ENCODE results near the gene PCDHA1.

Gene PCDHA1

GRCh38 chr5:141041427-141041785 lies 255.5 kb downstream of the PCDHA1 start:
- H3K27ac ChIP-seq (ENCODE audit: poor library complexity, severe bottlenecking), result no peak overlapping the region
- H3K4me1 ChIP-seq (ENCODE audit: insufficient read depth, poor library complexity, severe bottlenecking), result peaks cover 9% of the 10 kb centered on the region
- DNase-seq (ENCODE audit: low spot score) (no peak), ATAC-seq (ENCODE audit: low read depth) (no peak)
- H3K4me3 ChIP-seq (ENCODE audit: severe bottlenecking), result no peak overlapping the region
- no peaks in the 10 kb centered on the region for H3K36me3 ChIP-seq (ENCODE audit: low read depth)
- no peaks in the 10 kb centered on the region for H3K9me3 ChIP-seq (ENCODE audit: severe bottlenecking)
- TF ChIP-seq, protein P1, sequence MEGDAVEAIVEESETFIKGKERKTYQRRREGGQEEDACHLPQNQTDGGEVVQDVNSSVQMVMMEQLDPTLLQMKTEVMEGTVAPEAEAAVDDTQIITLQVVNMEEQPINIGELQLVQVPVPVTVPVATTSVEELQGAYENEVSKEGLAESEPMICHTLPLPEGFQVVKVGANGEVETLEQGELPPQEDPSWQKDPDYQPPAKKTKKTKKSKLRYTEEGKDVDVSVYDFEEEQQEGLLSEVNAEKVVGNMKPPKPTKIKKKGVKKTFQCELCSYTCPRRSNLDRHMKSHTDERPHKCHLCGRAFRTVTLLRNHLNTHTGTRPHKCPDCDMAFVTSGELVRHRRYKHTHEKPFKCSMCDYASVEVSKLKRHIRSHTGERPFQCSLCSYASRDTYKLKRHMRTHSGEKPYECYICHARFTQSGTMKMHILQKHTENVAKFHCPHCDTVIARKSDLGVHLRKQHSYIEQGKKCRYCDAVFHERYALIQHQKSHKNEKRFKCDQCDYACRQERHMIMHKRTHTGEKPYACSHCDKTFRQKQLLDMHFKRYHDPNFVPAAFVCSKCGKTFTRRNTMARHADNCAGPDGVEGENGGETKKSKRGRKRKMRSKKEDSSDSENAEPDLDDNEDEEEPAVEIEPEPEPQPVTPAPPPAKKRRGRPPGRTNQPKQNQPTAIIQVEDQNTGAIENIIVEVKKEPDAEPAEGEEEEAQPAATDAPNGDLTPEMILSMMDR (IDR thresholded peaks at IDR 0.05; ENCODE audit: poor library complexity, severe bottlenecking), result peak; percentile 56
- H3K27me3 ChIP-seq (ENCODE audit: insufficient read depth, poor library complexity, severe bottlenecking), result peaks cover under 1% of the 10 kb centered on the region

DNA sequence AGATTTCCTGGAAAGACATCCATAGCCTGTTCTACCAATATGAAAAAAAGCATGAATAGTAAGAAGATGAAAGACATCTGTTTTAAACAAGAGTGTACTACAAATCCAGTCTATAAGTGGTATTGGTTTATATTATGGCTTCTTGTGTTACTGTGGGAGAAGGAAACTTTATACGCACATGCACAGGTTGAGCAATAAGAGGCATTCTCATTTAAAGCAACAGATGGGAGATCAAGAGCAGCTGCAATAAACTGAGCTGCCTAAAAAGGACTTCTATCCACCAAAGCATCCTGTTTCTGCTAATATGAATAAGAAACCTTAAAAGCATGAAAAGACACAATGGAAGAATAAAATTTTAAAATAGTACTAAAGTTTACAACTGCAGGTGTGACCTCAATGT lies 256.6 kb downstream of the PCDHA1 start:
- no peaks in the 10 kb centered on the region for H3K9me3 ChIP-seq (ENCODE audit: severe bottlenecking)
- no peak overlapping the region for H3K27ac ChIP-seq (ENCODE audit: poor library complexity, severe bottlenecking)
- peaks cover 8% of the 10 kb centered on the region for H3K27me3 ChIP-seq (ENCODE audit: insufficient read depth, poor library complexity, severe bottlenecking)
- TF ChIP-seq, protein P1 (IDR thresholded peaks at IDR 0.05; ENCODE audit: poor library complexity, severe bottlenecking), result no peak
- H3K36me3 ChIP-seq (ENCODE audit: low read depth), result no peaks in the 10 kb centered on the region
- no peak for ATAC-seq (ENCODE audit: low read depth)
- no peak for DNase-seq (ENCODE audit: low spot score)
- no peak overlapping the region for H3K4me3 ChIP-seq (ENCODE audit: severe bottlenecking)
- H3K4me1 ChIP-seq (ENCODE audit: insufficient read depth, poor library complexity, severe bottlenecking), result peaks cover 9% of the 10 kb centered on the region

DNA sequence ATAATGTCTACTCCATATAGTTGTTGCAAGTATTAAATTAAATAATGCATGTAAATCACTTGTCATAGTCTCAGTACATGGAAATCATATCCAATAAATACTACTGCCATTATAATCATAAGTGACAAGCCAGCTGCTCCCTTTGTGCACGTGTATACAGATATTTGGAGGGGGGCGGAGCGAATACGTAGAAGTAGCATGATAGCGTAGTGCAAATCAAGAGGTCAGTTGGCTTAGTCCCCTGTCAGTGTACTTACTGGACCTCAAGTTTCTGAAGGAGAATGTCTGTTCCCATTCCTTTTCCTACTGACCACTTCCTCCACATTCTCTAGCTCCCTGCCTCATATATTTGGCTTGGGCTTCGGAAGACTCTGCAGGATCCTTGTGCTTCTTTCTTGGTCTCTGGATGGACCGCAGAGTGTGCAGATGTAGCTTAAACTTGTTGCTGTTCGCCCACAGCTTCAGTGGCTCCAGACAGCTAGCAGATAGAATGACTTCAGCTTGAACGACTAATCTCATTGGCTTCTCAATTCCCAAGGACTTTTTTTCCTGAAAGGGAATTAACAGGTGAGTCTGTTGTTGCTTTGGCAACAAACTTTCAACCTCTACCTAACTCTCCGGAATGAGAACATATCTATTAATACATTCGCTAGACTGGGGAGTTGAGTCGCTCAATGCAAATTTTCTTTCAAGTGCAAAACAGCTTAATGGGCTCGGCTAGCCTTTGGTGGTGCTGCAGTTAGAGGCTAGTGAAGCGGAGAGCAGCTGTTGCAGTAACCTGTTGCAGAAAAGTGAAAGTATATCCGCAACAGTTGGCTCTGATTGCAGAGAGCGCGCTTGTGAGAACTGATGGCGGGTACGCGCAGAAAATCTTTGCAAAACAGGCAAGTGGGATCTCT lies 264.9 kb downstream of the PCDHA1 start, which contains the start of gene PCDHB1:
Gene PCDHB1, plus strand, starts transcription at position 753 of the 899 bp plus-strand sequence. Its CDS starts 97 bp downstream, at position 850.
- ATAC-seq (ENCODE audit: low read depth) (peak; percentile 57), DNase-seq (ENCODE audit: low spot score) (no peak)
- Histone ChIP-seq H3K4me3 (ENCODE audit: severe bottlenecking) (peak within 1 kb of the TSS; percentile 24), H3K4me1 (ENCODE audit: insufficient read depth, poor library complexity, severe bottlenecking) (no peaks in the 10 kb centered on the region), H3K27ac (ENCODE audit: poor library complexity, severe bottlenecking) (no peak within 1 kb of the TSS), H3K27me3 (ENCODE audit: insufficient read depth, poor library complexity, severe bottlenecking) (peaks cover 69% of the 10 kb centered on the region), H3K9me3 (ENCODE audit: severe bottlenecking) (no peaks in the 10 kb centered on the region), H3K36me3 (ENCODE audit: low read depth) (no peaks in the 10 kb centered on the region)
- TF ChIP-seq, protein P1 (IDR thresholded peaks at IDR 0.05; ENCODE audit: poor library complexity, severe bottlenecking), result no peak

DNA sequence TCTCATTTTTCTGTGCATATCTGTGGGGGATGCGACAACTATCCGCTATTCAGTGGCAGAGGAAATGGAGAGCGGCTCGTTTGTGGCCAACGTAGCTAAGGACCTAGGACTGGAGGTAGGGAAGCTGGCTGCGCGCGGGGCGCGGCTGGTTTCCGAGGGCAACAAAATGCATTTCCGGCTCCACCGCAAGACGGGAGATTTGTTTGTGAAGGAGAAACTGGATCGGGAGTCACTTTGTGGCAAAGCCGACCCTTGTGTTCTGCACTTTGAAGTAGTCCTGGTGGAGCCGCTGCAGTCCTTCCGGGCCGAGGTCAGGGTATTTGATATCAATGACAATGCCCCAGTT lies 265.6 kb downstream of the PCDHA1 start:
- peak overlapping the region; percentile 24 for H3K4me3 ChIP-seq (ENCODE audit: severe bottlenecking)
- H3K27me3 ChIP-seq (ENCODE audit: insufficient read depth, poor library complexity, severe bottlenecking), result peaks cover 70% of the 10 kb centered on the region
- TF ChIP-seq, protein P1 (IDR thresholded peaks at IDR 0.05; ENCODE audit: poor library complexity, severe bottlenecking), result no peak

More for the DNA sequence above, 265.6 kb downstream of the PCDHA1 start:
- H3K4me1 ChIP-seq (ENCODE audit: insufficient read depth, poor library complexity, severe bottlenecking), result no peaks in the 10 kb centered on the region
- no peak for DNase-seq (ENCODE audit: low spot score)
- no peak overlapping the region for H3K27ac ChIP-seq (ENCODE audit: poor library complexity, severe bottlenecking)
- H3K9me3 ChIP-seq (ENCODE audit: severe bottlenecking), result no peaks in the 10 kb centered on the region
- peak; percentile 27; the same call in 1 of the 3 replicates for ATAC-seq (ENCODE audit: low read depth)
- H3K36me3 ChIP-seq (ENCODE audit: low read depth), result no peaks in the 10 kb centered on the region
